ENCODE data around the gene BTBD16. TPM values are rescaled to one million over a fixed set of nuclear protein-coding genes. Genes with fewer than 3 reads are reported as not detected.

BTBD16 gene
- total RNA-seq, 1 experiment from 2014 or later: not detected

DNA sequence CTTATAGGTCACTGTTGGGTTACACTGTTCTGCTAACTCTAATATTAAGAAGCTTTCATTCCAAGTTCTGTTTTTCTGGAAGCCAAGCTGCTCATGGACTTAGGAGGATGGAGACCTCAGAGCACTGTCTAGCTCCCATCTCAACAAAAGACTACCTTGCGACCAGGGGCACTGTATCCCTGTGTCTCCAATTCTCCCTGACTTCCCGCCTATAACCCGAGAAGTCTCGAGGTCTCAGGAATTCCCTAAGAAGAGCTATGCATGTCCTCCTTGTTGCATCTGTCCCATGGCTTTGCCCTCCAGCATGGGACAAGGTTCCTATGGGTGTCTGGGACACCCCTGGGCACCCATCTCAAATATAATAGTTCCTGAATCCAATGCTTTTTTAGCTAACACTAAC is 31.2 kb downstream of the BTBD16 start:
- H2AK5ac ChIP-seq (ENCODE audit: insufficient read length, low read length): no peak overlapping the region
- no peak overlapping the region for H2BK120ac ChIP-seq (ENCODE audit: low read depth, low read length, poor library complexity, severe bottlenecking)
- H3K9me3 ChIP-seq (ENCODE audit: control insufficient read depth, low read depth, low read length): no peaks in the 10 kb centered on the region
- no peak overlapping the region for H4K5ac ChIP-seq (ENCODE audit: insufficient read length, low read depth, low read length)
- no peaks in the 10 kb centered on the region for H4K20me1 ChIP-seq (ENCODE audit: control insufficient read depth, insufficient read depth, insufficient read length)
- H3K27ac Mint-ChIP-seq: no peak overlapping the region; a peak in 1 of 7 replicates
- WGBS (ENCODE audit: extremely low coverage, insufficient read length, low lambda C conversion rate): no CpG with 5 or more reads among the region's 4 CpGs
- peaks cover 1% of the 10 kb centered on the region for H3K27me3 Mint-ChIP-seq (ENCODE audit: low read depth)
- H3K9me3 Mint-ChIP-seq: peaks cover 6 to 8% of the 10 kb centered on the region in 2 experiments
- no peak overlapping the region for H3K4ac ChIP-seq (ENCODE audit: low read depth, low read length)
- no peak overlapping the region for H3T11ph ChIP-seq (ENCODE audit: low read length)
- no peak overlapping the region for H3K4me2 ChIP-seq (ENCODE audit: insufficient read depth, insufficient read length, low read length)
- peaks cover 12 to 14% of the 10 kb centered on the region in 2 experiments for H3K4me1 Mint-ChIP-seq
- no peak overlapping the region for H3K23ac ChIP-seq (ENCODE audit: insufficient read length, low read depth, low read length)
- peaks cover 0 to 8% (median 0%) of the 10 kb centered on the region in 3 experiments; a peak in 1 of 7 replicates for H3K36me3 Mint-ChIP-seq (ENCODE audit: insufficient read depth in 1 of 3, low read depth in 3 of 3)
- H3K27ac ChIP-seq (ENCODE audit: insufficient read length, low read depth, low read length): no peak overlapping the region
- no peak overlapping the region for H2BK15ac ChIP-seq (ENCODE audit: low read depth, low read length)
- H2BK12ac ChIP-seq (ENCODE audit: insufficient read length, low read depth, low read length): no peak overlapping the region
- H2AFZ ChIP-seq (ENCODE audit: low read length): no peak overlapping the region
- no peak overlapping the region for H3K9ac ChIP-seq (ENCODE audit: extremely low read depth, insufficient read length, low read length)
- no peak overlapping the region for H3K18ac ChIP-seq (ENCODE audit: insufficient read length, low read depth, low read length)
- no peak overlapping the region for H4K91ac ChIP-seq (ENCODE audit: insufficient read length, low read depth, low read length)
- no peak overlapping the region for H3K56ac ChIP-seq (ENCODE audit: insufficient read length, low read depth, low read length)
- no peak overlapping the region for H2BK5ac ChIP-seq (ENCODE audit: insufficient read length, low read length)
- no peak for DNase-seq
- no peak overlapping the region for H3K4me3 Mint-ChIP-seq
- no peaks in the 10 kb centered on the region for H3K79me1 ChIP-seq (ENCODE audit: insufficient read depth, low read depth, low read length, poor library complexity, severe bottlenecking)
- TF ChIP-seq, protein P1, sequence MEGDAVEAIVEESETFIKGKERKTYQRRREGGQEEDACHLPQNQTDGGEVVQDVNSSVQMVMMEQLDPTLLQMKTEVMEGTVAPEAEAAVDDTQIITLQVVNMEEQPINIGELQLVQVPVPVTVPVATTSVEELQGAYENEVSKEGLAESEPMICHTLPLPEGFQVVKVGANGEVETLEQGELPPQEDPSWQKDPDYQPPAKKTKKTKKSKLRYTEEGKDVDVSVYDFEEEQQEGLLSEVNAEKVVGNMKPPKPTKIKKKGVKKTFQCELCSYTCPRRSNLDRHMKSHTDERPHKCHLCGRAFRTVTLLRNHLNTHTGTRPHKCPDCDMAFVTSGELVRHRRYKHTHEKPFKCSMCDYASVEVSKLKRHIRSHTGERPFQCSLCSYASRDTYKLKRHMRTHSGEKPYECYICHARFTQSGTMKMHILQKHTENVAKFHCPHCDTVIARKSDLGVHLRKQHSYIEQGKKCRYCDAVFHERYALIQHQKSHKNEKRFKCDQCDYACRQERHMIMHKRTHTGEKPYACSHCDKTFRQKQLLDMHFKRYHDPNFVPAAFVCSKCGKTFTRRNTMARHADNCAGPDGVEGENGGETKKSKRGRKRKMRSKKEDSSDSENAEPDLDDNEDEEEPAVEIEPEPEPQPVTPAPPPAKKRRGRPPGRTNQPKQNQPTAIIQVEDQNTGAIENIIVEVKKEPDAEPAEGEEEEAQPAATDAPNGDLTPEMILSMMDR (conservative IDR thresholded peaks at IDR 0.05): no peak
- H3K14ac ChIP-seq (ENCODE audit: insufficient read depth, low read length): no peak overlapping the region
- no peak overlapping the region for H4K8ac ChIP-seq (replicated peaks; ENCODE audit: insufficient read length, low read depth, low read length)
- H3K27me3 ChIP-seq (ENCODE audit: insufficient read depth, low read length): no peaks in the 10 kb centered on the region
- H3K23me2 ChIP-seq (ENCODE audit: insufficient read length, low read depth, low read length, poor library complexity, severe bottlenecking): no peaks in the 10 kb centered on the region
- no peaks in the 10 kb centered on the region for H3K4me1 ChIP-seq (ENCODE audit: insufficient read depth, low read length)
- H3K79me2 ChIP-seq (ENCODE audit: insufficient read depth, low read length): no peaks in the 10 kb centered on the region
- no peak overlapping the region for H2BK20ac ChIP-seq (ENCODE audit: low read depth, low read length, poor library complexity, severe bottlenecking)
